Suprapubic skin (tissue), 3 donors: ENCODE results near the gene AFMID.

ENCODE experiments used
- CTCF ChIP-seq, 2 donors: fragments of 200-600 bp in 1 of 2; fragments of 450-650 bp in 1 of 2; sonication (generic) in 1 of 2; IDR thresholded peaks; one replicate each; pipeline ENCODE4 v1.5.1; 2016 to 2019; ENCODE audit warnings: antibody characterized with exemption in 2 of 2, mild to moderate bottlenecking in 1 of 2, moderate library complexity in 1 of 2
- EP300 ChIP-seq: sonication (generic); formaldehyde crosslinking; IDR thresholded peaks from one replicate; pipeline ENCODE4 v1.6.1; 2017; ENCODE audit warnings: antibody characterized with exemption
- POLR2A ChIP-seq, 2 donors: fragments of 450-650 bp; IDR thresholded peaks; one replicate each; pipeline ENCODE4 v1.6.1; 2017; ENCODE audit warnings: antibody characterized with exemption in 2 of 2, mild to moderate bottlenecking in 2 of 2, moderate library complexity in 2 of 2

- TF ChIP-seq CTCF (IDR thresholded peaks at IDR 0.05) (no peak), EP300 (no peak), POLR2A (IDR thresholded peaks at IDR 0.05) (no peak)
Measured at GRCh38 chr17:78170692-78171590, 16.2 kb upstream of the AFMID start.
